Fibroblast of the aortic adventitia (primary cell): Measurements from ENCODE around the gene MAFF. TPM values are rescaled to one million over a fixed set of nuclear protein-coding genes. Genes with fewer than 3 reads are reported as not detected.

Experiments used
- DNase-seq: peaks from one replicate; pipeline ENCODE4 v3.0.0-alpha.2; 2010; ENCODE audit warnings: low read depth
- H3K4me3 ChIP-seq: 2 replicates; pipeline ENCODE4 v1.5.1; 2011; ENCODE audit warnings: low read depth, mild to moderate bottlenecking, control low read depth, low read length, moderate library complexity
- total RNA-seq: library from RNA; depleted of rRNA; stranded (reverse); fragments of >200 nt; gene quantifications from 2 replicates; pipeline ENCODE4 v1.2.3, GENCODE V29; 2012; ENCODE audit warnings: low replicate concordance
- TF ChIP-seq, protein P1 (sequence below): IDR thresholded peaks from 2 replicates; pipeline ENCODE4 v1.5.1; 2011; ENCODE audit warnings: mild to moderate bottlenecking, low read length, control low read depth, inconsistent platforms; ENCODE audit not compliant: insufficient read depth

The MAFF gene
- total RNA-seq, 1 donor = 33.7 TPM

DNA sequence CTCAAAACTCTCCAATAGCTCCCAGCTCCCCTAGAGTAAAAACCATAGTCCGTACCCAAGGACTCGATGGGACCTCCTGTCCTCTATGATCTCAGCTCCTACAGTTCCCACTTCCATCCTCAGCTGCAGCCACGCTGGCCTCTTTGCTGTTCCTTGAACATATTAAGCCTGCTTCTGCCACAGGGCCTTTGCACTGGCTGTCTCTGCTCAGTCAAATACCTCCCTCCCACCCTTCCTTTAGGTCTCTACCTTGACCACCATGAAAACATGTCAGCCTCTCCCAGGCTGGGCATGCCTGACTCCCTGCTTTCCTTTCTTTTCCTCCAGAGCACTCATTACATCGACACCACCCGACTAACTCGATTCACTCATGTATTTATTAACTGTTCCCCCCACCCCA is 46.5 kb downstream of the MAFF start:
- TF ChIP-seq, protein P1, sequence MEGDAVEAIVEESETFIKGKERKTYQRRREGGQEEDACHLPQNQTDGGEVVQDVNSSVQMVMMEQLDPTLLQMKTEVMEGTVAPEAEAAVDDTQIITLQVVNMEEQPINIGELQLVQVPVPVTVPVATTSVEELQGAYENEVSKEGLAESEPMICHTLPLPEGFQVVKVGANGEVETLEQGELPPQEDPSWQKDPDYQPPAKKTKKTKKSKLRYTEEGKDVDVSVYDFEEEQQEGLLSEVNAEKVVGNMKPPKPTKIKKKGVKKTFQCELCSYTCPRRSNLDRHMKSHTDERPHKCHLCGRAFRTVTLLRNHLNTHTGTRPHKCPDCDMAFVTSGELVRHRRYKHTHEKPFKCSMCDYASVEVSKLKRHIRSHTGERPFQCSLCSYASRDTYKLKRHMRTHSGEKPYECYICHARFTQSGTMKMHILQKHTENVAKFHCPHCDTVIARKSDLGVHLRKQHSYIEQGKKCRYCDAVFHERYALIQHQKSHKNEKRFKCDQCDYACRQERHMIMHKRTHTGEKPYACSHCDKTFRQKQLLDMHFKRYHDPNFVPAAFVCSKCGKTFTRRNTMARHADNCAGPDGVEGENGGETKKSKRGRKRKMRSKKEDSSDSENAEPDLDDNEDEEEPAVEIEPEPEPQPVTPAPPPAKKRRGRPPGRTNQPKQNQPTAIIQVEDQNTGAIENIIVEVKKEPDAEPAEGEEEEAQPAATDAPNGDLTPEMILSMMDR = no peak
- H3K4me3 ChIP-seq = no peak overlapping the region
- no peak for DNase-seq

DNA sequence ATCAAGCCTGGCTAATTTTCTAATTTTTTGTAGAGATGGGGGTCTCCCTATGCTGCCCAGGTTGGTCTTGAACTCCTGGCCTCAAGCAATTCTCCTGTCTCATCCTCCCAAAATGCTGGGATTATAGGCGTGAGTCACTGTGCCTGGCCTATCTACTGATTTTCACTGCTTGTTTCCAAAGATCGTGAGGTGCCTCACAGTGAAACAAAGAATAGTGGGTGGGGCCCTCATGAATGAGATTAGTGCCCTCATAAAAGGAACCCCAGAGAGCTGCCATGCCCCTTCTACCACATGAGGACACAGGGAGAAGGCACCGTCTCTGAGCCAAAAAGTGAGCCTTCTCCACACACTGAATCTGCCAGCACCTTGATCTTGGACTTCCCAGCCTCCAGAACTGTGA is 47.5 kb downstream of the MAFF start:
- no peak for DNase-seq
- H3K4me3 ChIP-seq = no peak overlapping the region
- TF ChIP-seq, protein P1 = no peak

GRCh38 chr22:38249803-38250642 is 48.2 kb downstream of the MAFF start:
- TF ChIP-seq, protein P1 = no peak

DNA sequence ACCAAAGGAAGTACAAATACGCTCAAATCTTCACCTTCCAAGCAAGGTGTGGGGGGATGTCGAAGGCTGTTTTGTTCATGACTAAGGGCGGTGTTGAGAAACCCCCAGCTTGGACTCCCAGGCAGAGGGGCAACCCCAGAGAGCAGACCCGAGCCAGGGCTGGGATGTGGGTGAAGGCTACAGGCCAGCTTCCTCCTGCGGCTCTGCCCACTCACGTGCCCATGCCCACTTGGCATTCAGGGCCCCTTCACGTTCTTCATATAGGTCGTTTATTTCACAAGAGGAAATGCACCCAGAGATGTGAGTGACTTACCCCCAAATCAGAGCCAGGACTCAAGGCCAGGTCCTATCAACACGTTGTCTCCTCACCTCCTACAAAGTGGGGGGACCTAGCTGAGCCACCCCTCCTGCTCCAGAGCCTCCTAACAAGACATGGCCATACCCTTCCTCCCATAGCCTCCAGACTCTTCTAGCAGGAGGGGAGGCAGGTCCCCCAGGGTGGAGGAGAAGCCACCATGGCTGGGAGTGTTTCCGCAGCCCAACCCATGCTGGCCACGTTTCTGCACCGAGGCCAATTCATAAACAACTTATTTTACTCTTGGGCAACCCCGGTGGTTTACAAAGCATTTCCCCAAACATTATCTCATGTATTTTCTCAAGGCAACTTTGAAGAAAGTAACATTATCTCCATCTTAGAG is 49.0 kb downstream of the MAFF start:
- H3K4me3 ChIP-seq = no peak overlapping the region
- TF ChIP-seq, protein P1 = no peak
- DNase-seq = no peak

More at GRCh38 chr22:38249803-38250642, 48.2 kb downstream of the MAFF start:
- no peak overlapping the region for H3K4me3 ChIP-seq
- no peak for DNase-seq

GRCh38 chr22:38251341-38251692 is 49.5 kb downstream of the MAFF start:
- no peak for DNase-seq
- no peak overlapping the region for H3K4me3 ChIP-seq
- TF ChIP-seq, protein P1 = no peak

GRCh38 chr22:38255697-38256096 is 53.9 kb downstream of the MAFF start:
- TF ChIP-seq, protein P1 = no peak
- H3K4me3 ChIP-seq = no peak overlapping the region
- DNase-seq = no peak
